Transverse colon (tissue), 4 donors: ENCODE measurements around the gene METTL13. TPM values are rescaled to one million over a fixed set of nuclear protein-coding genes. Genes with fewer than 3 reads are reported as not detected.

Source experiments
- DNase-seq: peaks from one replicate; pipeline ENCODE4 v3.0.0-alpha.2; 2019
- H3K27ac ChIP-seq, 4 donors: fragments of 200-600 bp; sonication (generic); 2 replicates each; pipeline ENCODE4 v1.5.1; 2016 to 2018; ENCODE audit warnings: inconsistent platforms in 4 of 4
- H3K27me3 ChIP-seq: fragments of 200-600 bp; sonication (generic); 2 replicates; pipeline ENCODE4 v1.5.1; 2017; ENCODE audit warnings: inconsistent platforms
- H3K36me3 ChIP-seq, 4 donors: fragments of 200-600 bp; sonication (generic); 2 replicates each; pipeline ENCODE4 v1.5.1; 2017 to 2019; ENCODE audit warnings: inconsistent platforms in 4 of 4
- H3K4me1 ChIP-seq, 4 donors: fragments of 200-600 bp; sonication (generic); 2 replicates each; pipeline ENCODE4 v1.5.1; 2017 to 2020; ENCODE audit warnings: inconsistent platforms in 4 of 4
- H3K4me3 ChIP-seq, 4 donors: fragments of 200-600 bp; sonication (generic); 1 replicate in 1 of 4; 2 replicates in 3 of 4; pipeline versions ENCODE4 v1.5.1 to v1.6.1; 2017 to 2019; ENCODE audit warnings: inconsistent platforms in 4 of 4
- H3K9me3 ChIP-seq, 2 donors: fragments of 200-600 bp; sonication (generic); 2 replicates each; pipeline ENCODE4 v1.5.1; 2017 to 2019; ENCODE audit warnings: inconsistent platforms in 2 of 2
- CTCF ChIP-seq, 5 experiments: fragments of 200-600 bp in 3 of 5; fragments of 450-650 bp in 2 of 5; sonication (generic) in 3 of 5; IDR thresholded peaks; 1 replicate in 2 of 5; 2 replicates in 3 of 5; pipeline ENCODE4 v1.5.1; 2016 to 2017; ENCODE audit warnings: antibody characterized with exemption in 5 of 5, inconsistent platforms in 3 of 5, mild to moderate bottlenecking in 2 of 5, moderate library complexity in 1 of 5
- EP300 ChIP-seq: sonication (generic); formaldehyde crosslinking; IDR thresholded peaks from one replicate; pipeline ENCODE4 v1.6.1; 2017; ENCODE audit warnings: antibody characterized with exemption, low read depth
- POLR2A ChIP-seq: fragments of 450-650 bp; IDR thresholded peaks from one replicate; pipeline ENCODE4 v1.6.1; 2016; ENCODE audit warnings: antibody characterized with exemption, mild to moderate bottlenecking, moderate library complexity
- POLR2AphosphoS5 ChIP-seq, 3 donors: sonication (generic); formaldehyde crosslinking; IDR thresholded peaks; one replicate each; pipeline ENCODE4 v1.6.1; 2016; ENCODE audit warnings: antibody characterized with exemption in 3 of 3
- WGBS, 2 donors: methylation state at CpG; one replicate each; pipeline ENCODE4 v1.1.5; 2018; ENCODE audit warnings: low coverage in 1 of 2; 5-methylcytosine and 5-hydroxymethylcytosine counted together
- in situ Hi-C, 4 donors: fragments of 200-750 bp; cut with MboI; loops; one replicate each; pipeline versions ENCODE4 v1.15.0 to v1.15.1; 2017; ENCODE audit warnings: low sequenced_read_pairs in 3 of 4, low pct_ligation_motif_present in 1 of 4, low pct_unique_long_range_greater_than_20kb in 1 of 4
- intact Hi-C: fragments of 100-400 bp; cut with DNase I; formaldehyde crosslinking; loops from one replicate; pipeline ENCODE4 v1.15.1; 2023; ENCODE audit warnings: low total_unique reads
- total RNA-seq, 4 donors: library from RNA; depleted of rRNA; stranded (reverse); fragments of >200 nt; gene quantifications; one replicate each; pipeline ENCODE4 v1.1.0, GENCODE V29; 2016

The METTL13 gene
- total RNA-seq, 4 donors from 2014 or later = 10.5 to 80.8 (median 25.8) TPM

- intact Hi-C loops = loop anchor here (5.0 kb wide), 1 partner anchor 181 kb away; no protein-coding TSS in a partner anchor
- Histone ChIP-seq H3K27me3 (no peaks in the 10 kb centered on the region), H3K36me3 (peaks cover 0 to 10% (median 4%) of the 10 kb centered on the region in 4 donors), H3K9me3 (no peaks in the 10 kb centered on the region), H3K4me3 (no peak overlapping the region), H3K27ac (no peak overlapping the region), H3K4me1 (no peaks in the 10 kb centered on the region)
- no peak for TF ChIP-seq POLR2A
- TF ChIP-seq CTCF (IDR thresholded peaks at IDR 0.05) = peak; percentile 66 to 75 (median 70)
- in situ Hi-C loops = loop anchor here (10.0 to 25.0 kb wide), 2 partner anchors 183 to 611 kb away; partner anchors contain the start of gene C1orf105 (in 2 of the 4)
- WGBS, 2 donors = 0% methylated on average over 1 to 2 of the region's 2 CpGs
- no peak for DNase-seq
These were observed 20.0 kb downstream of the METTL13 start for GRCh38 chr1:171801487-171801891.

- in situ Hi-C loops = loop anchor here (10.0 to 25.0 kb wide), 2 partner anchors 183 to 610 kb away; partner anchors contain the start of gene C1orf105 (in 2 of the 4)
- DNase-seq = no peak
- peaks cover 0 to 5% (median under 1%) of the 10 kb centered on the region in 4 donors for H3K36me3 ChIP-seq
- no peaks in the 10 kb centered on the region for H3K4me1 ChIP-seq
- H3K27ac ChIP-seq = no peak overlapping the region
- WGBS, 2 donors = 89 to 100% methylated on average over 2 to 3 of the region's 3 CpGs
- TF ChIP-seq EP300 = no peak
- no peak for TF ChIP-seq POLR2AphosphoS5 (IDR thresholded peaks at IDR 0.05)
- no peak for TF ChIP-seq CTCF (IDR thresholded peaks at IDR 0.05)
- TF ChIP-seq POLR2A = no peak
- H3K9me3 ChIP-seq = no peaks in the 10 kb centered on the region
- no peak overlapping the region for H3K4me3 ChIP-seq
- H3K27me3 ChIP-seq = no peaks in the 10 kb centered on the region
- intact Hi-C loops = loop anchor here (5.0 kb wide), 1 partner anchor 180 kb away; no protein-coding TSS in a partner anchor
These were observed 20.7 kb downstream of the METTL13 start for GRCh38 chr1:171802207-171802606.

- in situ Hi-C loops (loop anchor here (10.0 to 25.0 kb wide), 2 partner anchors 182 to 609 kb away; partner anchors contain the start of gene C1orf105 (in 2 of the 4)), intact Hi-C loops (loop anchor here (5.0 kb wide), 1 partner anchor 179 kb away; no protein-coding TSS in a partner anchor)
- WGBS, 2 donors = 50 to 79% methylated on average over 2 of the region's 2 CpGs
- Histone ChIP-seq H3K27ac (no peak overlapping the region), H3K36me3 (no peaks in the 10 kb centered on the region), H3K4me3 (no peak overlapping the region), H3K4me1 (no peaks in the 10 kb centered on the region), H3K27me3 (no peaks in the 10 kb centered on the region), H3K9me3 (no peaks in the 10 kb centered on the region)
- no peak for TF ChIP-seq CTCF (IDR thresholded peaks at IDR 0.05)
- TF ChIP-seq EP300 = no peak
- no peak for TF ChIP-seq POLR2AphosphoS5 (IDR thresholded peaks at IDR 0.05)
- no peak for TF ChIP-seq POLR2A
- DNase-seq = no peak
These were observed 21.6 kb downstream of the METTL13 start for GRCh38 chr1:171803045-171803444.

GRCh38 chr1:171803461-171804022, 22.1 kb downstream of the METTL13 start:
- Histone ChIP-seq H3K9me3 (no peaks in the 10 kb centered on the region), H3K27ac (no peak overlapping the region), H3K4me1 (no peaks in the 10 kb centered on the region), H3K27me3 (no peaks in the 10 kb centered on the region), H3K36me3 (no peaks in the 10 kb centered on the region), H3K4me3 (no peak overlapping the region)
- WGBS, 2 donors = 95% methylated on average over 17 of the region's 17 CpGs; no CpG with 5 or more reads in 1 of the 2 donors
- no peak for DNase-seq
- no peak for TF ChIP-seq CTCF (IDR thresholded peaks at IDR 0.05)
- TF ChIP-seq EP300 = no peak
- TF ChIP-seq POLR2A = no peak
- TF ChIP-seq POLR2AphosphoS5 (IDR thresholded peaks at IDR 0.05) = no peak
- in situ Hi-C loops = loop anchor here (10.0 to 25.0 kb wide), 2 partner anchors 181 to 609 kb away; partner anchors contain the start of gene C1orf105 (in 2 of the 4)
- intact Hi-C loops = loop anchor here (5.0 kb wide), 1 partner anchor 179 kb away; no protein-coding TSS in a partner anchor
